ENCODE measurements around the gene ERI3.

ERI3 gene

GRCh38 chr1:44314452-44314851, 40.6 kb downstream of the ERI3 start:
- no peak for DNase-seq

GRCh38 chr1:44313265-44313918, 41.7 kb downstream of the ERI3 start:
- DNase-seq: no peak

- no peak for DNase-seq
These were observed 42.5 kb downstream of the ERI3 start for GRCh38 chr1:44312399-44313196.

GRCh38 chr1:44310006-44310405, 45.1 kb downstream of the ERI3 start:
- no peak for DNase-seq

GRCh38 chr1:44305962-44306422, 49.1 kb downstream of the ERI3 start:
- DNase-seq: no peak

GRCh38 chr1:44303532-44303931, 51.5 kb downstream of the ERI3 start:
- DNase-seq: no peak

- no peak for DNase-seq
These were observed 52.5 kb downstream of the ERI3 start for GRCh38 chr1:44302541-44302940.

- DNase-seq: no peak
These were observed 53.6 kb downstream of the ERI3 start for GRCh38 chr1:44301442-44301841.

- no peak for DNase-seq
These were observed 54.2 kb downstream of the ERI3 start for GRCh38 chr1:44300852-44301251.

GRCh38 chr1:44297695-44298400, 57.2 kb downstream of the ERI3 start:
- no peak for DNase-seq

GRCh38 chr1:44296806-44297205, 58.3 kb downstream of the ERI3 start:
- no peak for DNase-seq

- DNase-seq: no peak
These were observed 59.0 kb downstream of the ERI3 start for GRCh38 chr1:44296086-44296485.

GRCh38 chr1:44294588-44295007, 60.5 kb downstream of the ERI3 start:
- no peak for DNase-seq

GRCh38 chr1:44293761-44294315, 61.2 kb downstream of the ERI3 start:
- no peak for DNase-seq

GRCh38 chr1:44292651-44293050, 62.4 kb downstream of the ERI3 start:
- no peak for DNase-seq

- DNase-seq: no peak
These were observed 64.6 kb downstream of the ERI3 start for GRCh38 chr1:44290250-44291094.

- DNase-seq: no peak
These were observed 65.5 kb downstream of the ERI3 start for GRCh38 chr1:44289530-44289929.

GRCh38 chr1:44288883-44289282, 66.2 kb downstream of the ERI3 start:
- no peak for DNase-seq

- DNase-seq: no peak
These were observed 70.9 kb downstream of the ERI3 start for GRCh38 chr1:44284184-44284583.

- DNase-seq: no peak
These were observed 71.4 kb downstream of the ERI3 start for GRCh38 chr1:44283524-44284173.

- no peak for DNase-seq
These were observed 72.2 kb downstream of the ERI3 start for GRCh38 chr1:44282704-44283426.
